CD4-positive, alpha-beta T cell (primary cell): ENCODE data around the gene ZNF516. TPM values are rescaled to one million over a fixed set of nuclear protein-coding genes. Genes with fewer than 3 reads are reported as not detected.

ENCODE experiments used
- ATAC-seq: fragments of 200-7000 bp; cut with Tn5 transposase; one replicate; pipeline ENCODE4 v1.10.0; 2022; ENCODE audit warnings: mild to moderate bottlenecking; ENCODE audit not compliant: poor library complexity
- CTCF ChIA-PET: fragments of 350-600 bp; sonication (Branson Sonifier 250); formaldehyde crosslinking; loops from one replicate; lab custom pipeline; 2021; ENCODE audit warnings: antibody characterized with exemption, inconsistent platforms; lab: Charles Lee
- POLR2A ChIA-PET: fragments of 350-600 bp; sonication (Branson Sonifier 250); formaldehyde crosslinking; loops from one replicate; lab custom pipeline; 2021; ENCODE audit warnings: antibody characterized with exemption, inconsistent platforms; lab: Charles Lee
- DNase-seq, 14 experiments: peaks; one replicate each; pipeline ENCODE4 v3.0.0-alpha.2; 2013 to 2020; ENCODE audit warnings: mixed read lengths in 2 of 14
- H3K27ac ChIP-seq, 2 donors: one replicate each; pipeline versions ENCODE4 v1.5.1 to v1.7.0; 2013; ENCODE audit warnings: low read length in 2 of 2, low read depth in 1 of 2, mild to moderate bottlenecking in 1 of 2
- H3K27me3 ChIP-seq, 2 experiments: 1 replicate in 1 of 2; 2 replicates in 1 of 2; pipeline versions ENCODE4 v1.6.1 to v1.7.0; 2013; ENCODE audit warnings: low read length in 2 of 2, control low read depth in 1 of 2, mild to moderate bottlenecking in 1 of 2, moderate library complexity in 1 of 2; ENCODE audit not compliant: insufficient read depth in 2 of 2, control insufficient read depth in 1 of 2
- H3K36me3 ChIP-seq: one replicate; pipeline ENCODE4 v1.6.1; 2013; ENCODE audit warnings: low read length, control low read depth; ENCODE audit not compliant: insufficient read depth
- H3K4me1 ChIP-seq: one replicate; pipeline ENCODE4 v1.6.1; 2013; ENCODE audit warnings: low read length, control low read depth; ENCODE audit not compliant: insufficient read depth
- H3K4me3 ChIP-seq: one replicate; pipeline ENCODE4 v1.5.1; 2013; ENCODE audit warnings: mild to moderate bottlenecking, low read length, moderate library complexity
- H3K9me3 ChIP-seq, 2 experiments: 1 replicate in 1 of 2; 2 replicates in 1 of 2; pipeline versions ENCODE4 v1.6.1 to v1.7.0; 2013; ENCODE audit warnings: low read length in 2 of 2, mild to moderate bottlenecking in 2 of 2, control low read depth in 1 of 2, moderate library complexity in 1 of 2; ENCODE audit not compliant: control insufficient read depth in 1 of 2, insufficient read depth in 1 of 2
- H3K27ac Mint-ChIP-seq: one replicate; pipeline ENCODE4 v1.8.0; 2020; ENCODE audit warnings: mixed read lengths
- H3K27me3 Mint-ChIP-seq: one replicate; pipeline ENCODE4 v1.8.0; 2021; ENCODE audit warnings: mixed read lengths
- H3K36me3 Mint-ChIP-seq: one replicate; pipeline ENCODE4 v1.8.0; 2021; ENCODE audit warnings: low read depth, mixed read lengths
- H3K4me1 Mint-ChIP-seq: one replicate; pipeline ENCODE4 v1.8.0; 2021; ENCODE audit warnings: low read depth, mixed read lengths
- H3K4me3 Mint-ChIP-seq: one replicate; pipeline ENCODE4 v1.8.0; 2020; ENCODE audit warnings: mild to moderate bottlenecking, mixed read lengths
- H3K9me3 Mint-ChIP-seq: one replicate; pipeline ENCODE4 v1.8.0; 2020; ENCODE audit warnings: mixed read lengths
- intact Hi-C, 2 experiments: fragments of 100-400 bp; cut with DNase I in 1 of 2; cut with micrococcal nuclease in 1 of 2; formaldehyde crosslinking; loops; one replicate each; pipeline versions ENCODE4 v1.15.1 to v1.9.0; 2023 to 2025; cut with DNase I, micrococcal nuclease
- total RNA-seq, 174 experiments: library from RNA in 2 of 174; stranded (reverse) in 2 of 174; gene quantifications; one replicate each; pipeline ENCODE4 v1.2.3 and lab custom pipeline; 2021 to 2026
- TF ChIP-seq, protein P1 (sequence below): fragments of 200-600 bp; IDR thresholded peaks from one replicate; pipeline ENCODE4 v1.8.0; 2022; ENCODE audit warnings: antibody characterized with exemption, mild to moderate bottlenecking

The ZNF516 gene
- total RNA-seq, 2 experiments from 2014 or later = 22.4 to 29.3 TPM

DNA sequence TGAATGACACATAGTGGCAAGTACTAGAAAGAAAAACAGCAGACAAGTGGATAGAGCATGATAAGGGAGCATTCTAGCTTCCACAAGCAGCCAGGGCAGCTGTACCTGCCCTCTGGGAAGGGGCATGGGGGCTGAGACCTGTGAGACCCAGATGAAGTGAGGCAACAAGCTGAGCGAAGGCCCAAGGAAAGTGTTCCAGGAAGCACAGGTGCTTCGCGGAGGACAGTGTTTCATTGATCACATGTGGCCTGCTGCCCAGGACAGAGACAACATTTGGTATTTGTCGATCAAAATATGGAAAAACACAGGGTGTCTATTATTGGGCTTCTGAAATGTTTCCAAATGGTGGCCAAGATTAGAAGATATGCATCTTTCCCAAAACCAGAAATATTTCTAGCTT is 149.1 kb downstream of the ZNF516 start:
- H3K27ac Mint-ChIP-seq = no peak overlapping the region
- DNase-seq (no peak), ATAC-seq (no peak)
- H3K4me1 Mint-ChIP-seq = peaks cover 7% of the 10 kb centered on the region
- no peaks in the 10 kb centered on the region for H3K36me3 ChIP-seq
- H3K4me3 Mint-ChIP-seq = no peak overlapping the region
- H3K27me3 Mint-ChIP-seq = no peaks in the 10 kb centered on the region
- no peaks in the 10 kb centered on the region for H3K27me3 ChIP-seq
- intact Hi-C loops = loop anchor here (5.0 to 10.0 kb wide), 5 partner anchors 464 to 1994 kb away; no protein-coding TSS in a partner anchor
- H3K36me3 Mint-ChIP-seq = no peaks in the 10 kb centered on the region
- H3K27ac ChIP-seq = no peak overlapping the region
- H3K9me3 ChIP-seq = peaks cover under 1 to 4% of the 10 kb centered on the region in 2 experiments
- H3K9me3 Mint-ChIP-seq = no peaks in the 10 kb centered on the region
- ChIA-PET CTCF (no interaction called here), POLR2A (no interaction called here)
- no peak overlapping the region for H3K4me3 ChIP-seq
- peaks cover 3% of the 10 kb centered on the region for H3K4me1 ChIP-seq
- TF ChIP-seq, protein P1, sequence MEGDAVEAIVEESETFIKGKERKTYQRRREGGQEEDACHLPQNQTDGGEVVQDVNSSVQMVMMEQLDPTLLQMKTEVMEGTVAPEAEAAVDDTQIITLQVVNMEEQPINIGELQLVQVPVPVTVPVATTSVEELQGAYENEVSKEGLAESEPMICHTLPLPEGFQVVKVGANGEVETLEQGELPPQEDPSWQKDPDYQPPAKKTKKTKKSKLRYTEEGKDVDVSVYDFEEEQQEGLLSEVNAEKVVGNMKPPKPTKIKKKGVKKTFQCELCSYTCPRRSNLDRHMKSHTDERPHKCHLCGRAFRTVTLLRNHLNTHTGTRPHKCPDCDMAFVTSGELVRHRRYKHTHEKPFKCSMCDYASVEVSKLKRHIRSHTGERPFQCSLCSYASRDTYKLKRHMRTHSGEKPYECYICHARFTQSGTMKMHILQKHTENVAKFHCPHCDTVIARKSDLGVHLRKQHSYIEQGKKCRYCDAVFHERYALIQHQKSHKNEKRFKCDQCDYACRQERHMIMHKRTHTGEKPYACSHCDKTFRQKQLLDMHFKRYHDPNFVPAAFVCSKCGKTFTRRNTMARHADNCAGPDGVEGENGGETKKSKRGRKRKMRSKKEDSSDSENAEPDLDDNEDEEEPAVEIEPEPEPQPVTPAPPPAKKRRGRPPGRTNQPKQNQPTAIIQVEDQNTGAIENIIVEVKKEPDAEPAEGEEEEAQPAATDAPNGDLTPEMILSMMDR = no peak

DNA sequence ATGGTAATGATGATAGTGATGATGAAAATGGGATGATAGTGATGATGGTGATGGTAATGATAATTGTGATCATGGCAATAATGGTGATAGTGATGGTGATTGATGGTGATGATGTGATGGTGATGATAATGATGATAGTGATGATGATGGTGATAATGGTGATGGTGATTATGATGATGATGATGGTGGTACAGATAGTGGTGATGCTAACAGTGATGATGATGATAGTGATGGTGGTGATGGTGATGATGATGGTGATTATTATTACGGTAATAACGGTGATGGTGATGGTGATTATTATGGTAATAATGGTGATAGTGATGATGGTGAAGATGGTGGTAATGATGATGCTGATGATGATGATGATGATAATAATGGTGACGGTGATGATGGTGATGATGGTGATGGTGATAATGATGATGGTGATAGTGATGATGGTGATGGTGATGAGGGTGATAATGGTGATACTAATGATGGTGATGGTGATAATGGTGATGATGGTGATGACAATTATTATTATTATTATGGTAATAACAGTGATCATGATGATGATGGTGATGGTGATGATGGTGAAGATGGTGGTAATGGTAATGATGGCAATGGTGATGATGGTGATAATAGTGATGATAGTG is 151.0 kb downstream of the ZNF516 start:
- POLR2A ChIA-PET = no interaction called here
- no peaks in the 10 kb centered on the region for H3K27me3 ChIP-seq

DNA sequence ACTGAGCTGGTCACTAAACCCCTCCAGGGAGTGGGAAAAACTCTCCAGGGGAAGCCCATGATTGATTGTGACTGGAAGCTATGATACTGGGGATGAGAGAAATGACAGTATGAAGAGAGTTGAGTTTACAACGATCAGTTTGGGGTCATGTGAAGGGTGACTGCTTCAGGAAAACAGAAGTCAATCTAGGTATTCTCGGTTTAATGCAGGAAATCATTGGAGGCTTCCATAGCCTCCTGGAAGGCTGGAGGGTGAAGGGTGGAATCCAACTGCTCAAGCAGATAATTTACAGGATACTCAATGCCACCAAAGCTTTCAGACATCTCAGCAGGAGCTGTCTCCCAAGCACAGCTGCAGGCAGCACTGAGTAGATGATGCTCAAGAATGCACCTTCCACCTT is 154.6 kb downstream of the ZNF516 start:
- Histone ChIP-seq H3K27ac (no peak overlapping the region), H3K9me3 (peaks cover 4 to 9% of the 10 kb centered on the region in 2 experiments), H3K4me1 (no peaks in the 10 kb centered on the region), H3K4me3 (no peak overlapping the region), H3K27me3 (no peaks in the 10 kb centered on the region), H3K36me3 (no peaks in the 10 kb centered on the region)
- CTCF ChIA-PET = no interaction called here
- intact Hi-C loops = loop anchor here (10.0 kb wide), 2 partner anchors 866 to 1446 kb away; no protein-coding TSS in a partner anchor
- Mint-ChIP-seq H3K27me3 (no peaks in the 10 kb centered on the region), H3K4me1 (no peaks in the 10 kb centered on the region), H3K36me3 (no peaks in the 10 kb centered on the region), H3K4me3 (no peak overlapping the region), H3K27ac (no peak overlapping the region), H3K9me3 (no peaks in the 10 kb centered on the region)
- no peak for ATAC-seq
- TF ChIP-seq, protein P1 = no peak
- POLR2A ChIA-PET = no interaction called here
- no peak for DNase-seq

More for the DNA sequence above, 151.0 kb downstream of the ZNF516 start:
- H3K4me3 Mint-ChIP-seq = no peak overlapping the region
- Histone ChIP-seq H3K27ac (no peak overlapping the region), H3K4me1 (peaks cover 3% of the 10 kb centered on the region), H3K4me3 (no peak overlapping the region), H3K36me3 (no peaks in the 10 kb centered on the region), H3K9me3 (peaks cover 8 to 9% of the 10 kb centered on the region in 2 experiments)
- no peak overlapping the region for H3K27ac Mint-ChIP-seq
- intact Hi-C loops = loop anchor here (10.0 kb wide), 2 partner anchors 869 to 1449 kb away; no protein-coding TSS in a partner anchor
- ATAC-seq = no peak
- no peak for DNase-seq
- H3K4me1 Mint-ChIP-seq = peaks cover 3% of the 10 kb centered on the region
- TF ChIP-seq, protein P1 = no peak
- no peaks in the 10 kb centered on the region for H3K9me3 Mint-ChIP-seq
- CTCF ChIA-PET = no interaction called here
- H3K27me3 Mint-ChIP-seq = no peaks in the 10 kb centered on the region
- H3K36me3 Mint-ChIP-seq = no peaks in the 10 kb centered on the region
